Endometrial microvascular endothelial cells (primary cell): ENCODE results near the gene XPA. TPM values are rescaled to one million over a fixed set of nuclear protein-coding genes. Genes with fewer than 3 reads are reported as not detected.
"Not testable (repeated sequence)": the region's sequence is repeated elsewhere in the genome, so short reads cannot be mapped to it uniquely, and the experiment has no call there.

Experiments used
- in situ Hi-C: cut with HindIII; loops from 2 replicates; pipeline ENCODE4 v1.10.0; 2017; ENCODE audit warnings: low sequenced_read_pairs, low pct_unique_long_range_greater_than_20kb; ENCODE audit errors: inconsistent ontology term
- total RNA-seq: library from RNA; depleted of rRNA; stranded (reverse); fragments of >200 nt; gene quantifications from one replicate; pipeline ENCODE4 v1.2.3, GENCODE V29; 2015; ENCODE audit errors: inconsistent ontology term

Gene XPA
- total RNA-seq, 1 donor from 2014 or later, result 7.2 TPM

GRCh38 chr9:97705354-97705950, 8.3 kb upstream of the XPA start:
- in situ Hi-C loops, result no loop called here

DNA sequence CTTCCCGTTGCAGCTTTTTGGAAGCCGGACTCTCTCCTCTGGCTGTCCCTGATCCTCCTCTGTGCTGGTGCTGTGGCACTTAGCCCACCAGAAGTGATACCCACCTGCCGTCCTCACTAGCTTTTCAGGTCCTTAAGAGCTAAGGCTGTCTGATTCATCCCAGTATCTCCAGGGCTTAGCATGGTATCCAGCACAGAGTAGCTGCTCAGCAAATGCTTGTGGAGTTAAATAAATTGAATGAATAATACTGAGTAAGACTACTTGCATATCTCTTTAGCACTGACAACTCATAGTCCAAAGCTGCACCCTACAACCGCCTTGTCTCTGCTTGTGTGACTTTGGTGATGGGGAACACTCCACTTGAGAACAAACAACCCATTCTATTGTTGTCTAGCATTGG, 7.7 kb upstream of the XPA start:
- in situ Hi-C loops, result no loop called here

DNA sequence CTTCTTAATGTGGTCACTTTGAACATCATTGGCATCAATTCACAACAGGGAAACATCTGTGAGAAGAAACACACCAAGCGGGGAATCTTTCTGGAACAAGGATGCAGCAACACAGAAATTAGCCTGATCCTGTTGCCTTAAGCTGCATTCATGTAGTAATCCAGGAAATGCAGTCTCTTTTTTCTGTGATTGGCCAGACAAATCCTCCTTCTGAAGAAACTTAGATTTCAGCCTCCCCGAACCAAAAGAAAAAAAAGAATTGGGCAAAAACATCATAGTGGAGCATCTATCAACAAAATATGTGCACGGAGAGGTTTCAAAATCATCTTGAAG, 7.2 kb upstream of the XPA start:
- in situ Hi-C loops, result no loop called here

DNA sequence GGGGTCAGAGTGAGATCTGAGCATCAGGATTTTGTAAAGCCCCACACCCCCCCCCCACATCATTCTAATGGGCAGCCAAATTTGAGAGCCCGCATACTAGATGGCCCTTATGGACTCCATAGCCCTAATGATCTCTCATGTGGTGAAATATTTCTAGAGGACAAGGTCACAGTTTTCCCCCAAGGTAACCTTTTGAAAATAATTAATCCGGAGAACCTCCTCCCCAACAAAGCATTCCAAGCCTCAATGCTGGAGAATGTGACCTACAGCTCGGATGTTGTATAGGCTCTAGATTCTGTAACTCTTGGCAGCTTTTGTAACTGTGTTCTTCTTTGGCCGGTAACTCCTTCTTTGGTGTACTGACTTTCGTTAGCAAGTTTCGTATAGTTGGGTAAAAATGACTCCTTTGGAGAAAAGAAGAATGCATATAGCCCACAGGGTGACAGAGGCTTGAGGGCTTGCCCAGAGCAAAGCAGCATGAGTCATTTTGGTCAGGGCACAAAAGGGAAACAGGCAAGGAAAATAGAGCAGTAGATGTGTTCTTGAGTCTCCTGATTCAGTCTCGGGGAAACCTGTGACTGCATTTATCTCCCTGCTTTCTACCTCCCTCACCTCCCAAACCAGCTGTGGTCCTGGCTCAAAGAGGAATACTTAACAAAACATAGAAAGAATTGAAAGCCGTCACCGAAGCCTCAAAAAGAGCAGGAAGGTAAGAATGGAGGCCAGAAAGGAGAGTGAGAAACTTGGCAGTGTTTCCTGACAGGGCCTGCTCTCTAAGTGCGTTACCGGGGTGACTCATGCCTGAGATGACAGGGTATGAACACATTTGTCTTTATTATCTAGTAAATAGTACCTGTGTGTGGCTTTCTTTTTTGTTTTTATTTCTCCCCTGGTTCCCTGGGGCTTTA, 6.6 kb upstream of the XPA start:
- in situ Hi-C loops, result no loop called here

DNA sequence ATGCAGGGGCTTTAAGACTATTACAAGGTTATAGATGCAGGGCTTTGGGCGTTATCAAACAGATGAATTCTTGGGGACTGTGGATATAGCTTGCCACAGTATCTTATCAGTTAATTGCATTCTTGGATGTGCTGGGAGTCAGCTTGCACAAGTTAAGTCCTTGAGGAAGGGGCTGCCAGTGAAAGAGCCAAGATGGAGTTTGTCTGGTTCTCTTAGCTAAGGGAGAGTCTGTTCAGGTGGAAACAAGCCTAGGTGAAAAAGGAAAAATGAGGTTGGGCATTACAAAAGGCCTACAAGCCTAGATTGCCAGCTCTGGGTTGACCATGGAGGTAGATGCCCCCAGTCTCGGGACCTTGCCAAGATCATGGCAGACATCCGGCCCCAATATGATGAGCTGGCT, 2.7 kb upstream of the XPA start:
- in situ Hi-C loops, result not testable (repeated sequence)

DNA sequence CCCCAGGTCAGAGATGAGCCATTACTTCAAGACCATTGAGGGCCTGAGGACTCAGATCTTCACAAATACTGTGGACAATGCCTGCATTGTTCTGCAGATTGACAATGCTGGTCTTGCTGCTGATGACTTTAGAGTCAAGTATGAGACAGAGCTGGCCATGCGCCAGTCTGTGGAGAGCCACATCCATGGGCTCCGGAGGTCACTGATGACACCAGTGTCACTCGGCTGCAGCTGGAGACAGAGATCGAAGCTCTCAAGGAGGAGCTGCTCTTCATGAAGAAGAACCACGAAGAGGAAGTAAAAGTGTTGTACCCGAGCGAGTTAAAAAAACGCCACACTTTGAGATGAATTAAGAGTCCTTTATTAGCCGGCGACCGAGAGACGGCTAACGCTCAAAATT, 2.1 kb upstream of the XPA start:
- in situ Hi-C loops, result not testable (repeated sequence)

DNA sequence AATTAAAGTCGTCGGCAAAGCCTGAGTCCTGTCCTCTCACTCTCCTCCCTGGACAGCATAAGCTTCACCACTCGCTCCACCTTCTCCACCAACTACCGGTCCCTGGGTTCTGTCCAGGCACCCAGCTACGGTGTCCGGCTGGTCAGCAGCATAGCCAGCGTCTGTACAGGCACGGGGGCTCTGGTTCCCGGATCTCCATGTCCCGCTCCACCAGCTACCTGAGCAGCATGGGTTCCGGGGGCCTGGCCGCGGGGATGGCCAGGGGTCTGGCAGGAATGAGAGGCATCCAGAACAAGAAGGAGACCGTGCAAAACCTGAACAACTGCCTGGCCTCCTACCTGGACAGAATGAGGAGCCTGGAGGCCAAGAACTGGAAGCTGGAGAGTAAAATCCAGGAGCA, 1.7 kb upstream of the XPA start:
- in situ Hi-C loops, result no loop called here

DNA sequence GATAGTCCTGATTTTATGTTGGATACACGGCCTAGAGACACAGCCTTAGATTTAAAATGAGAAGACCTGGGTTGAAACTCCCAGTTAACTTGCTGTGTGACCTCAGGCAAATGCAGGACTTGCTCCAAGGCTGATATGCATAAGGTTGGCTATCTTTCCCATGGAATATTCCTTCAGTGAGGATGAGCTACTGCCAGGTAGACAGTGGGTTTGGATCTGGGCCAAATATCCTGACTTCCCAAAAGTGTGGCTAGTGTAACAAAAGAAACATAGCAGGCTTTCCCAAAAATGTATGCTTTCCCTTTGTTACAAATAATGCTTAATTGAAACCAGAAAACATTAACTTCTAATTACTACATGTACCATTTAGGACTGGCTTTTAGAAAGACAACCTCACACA, 697 bp upstream of the XPA start:
- in situ Hi-C loops, result no loop called here

- in situ Hi-C loops, result no loop called here
Measured at GRCh38 chr9:97695995-97696802, 941 bp downstream of the XPA start.

GRCh38 chr9:97695390-97695789, 1.8 kb downstream of the XPA start:
- in situ Hi-C loops, result no loop called here

DNA sequence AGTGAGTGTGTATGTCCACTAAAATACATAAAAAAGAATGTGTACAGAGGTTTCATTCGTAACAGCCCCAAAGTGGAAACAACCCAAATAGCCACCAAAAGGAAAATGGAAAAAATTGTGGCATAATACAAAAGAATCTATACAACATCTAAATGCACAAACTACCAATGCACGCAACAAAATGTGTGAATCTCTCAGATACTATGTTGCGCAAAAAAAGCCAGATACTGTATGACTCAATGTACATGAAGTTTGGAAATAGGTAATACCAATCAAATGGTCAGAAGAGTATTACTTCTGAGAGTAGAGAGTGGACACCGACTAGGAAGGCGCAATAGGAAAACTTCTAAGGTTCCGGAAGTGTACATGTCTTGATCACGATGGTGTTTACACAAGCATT, 2.4 kb downstream of the XPA start:
- in situ Hi-C loops, result no loop called here

DNA sequence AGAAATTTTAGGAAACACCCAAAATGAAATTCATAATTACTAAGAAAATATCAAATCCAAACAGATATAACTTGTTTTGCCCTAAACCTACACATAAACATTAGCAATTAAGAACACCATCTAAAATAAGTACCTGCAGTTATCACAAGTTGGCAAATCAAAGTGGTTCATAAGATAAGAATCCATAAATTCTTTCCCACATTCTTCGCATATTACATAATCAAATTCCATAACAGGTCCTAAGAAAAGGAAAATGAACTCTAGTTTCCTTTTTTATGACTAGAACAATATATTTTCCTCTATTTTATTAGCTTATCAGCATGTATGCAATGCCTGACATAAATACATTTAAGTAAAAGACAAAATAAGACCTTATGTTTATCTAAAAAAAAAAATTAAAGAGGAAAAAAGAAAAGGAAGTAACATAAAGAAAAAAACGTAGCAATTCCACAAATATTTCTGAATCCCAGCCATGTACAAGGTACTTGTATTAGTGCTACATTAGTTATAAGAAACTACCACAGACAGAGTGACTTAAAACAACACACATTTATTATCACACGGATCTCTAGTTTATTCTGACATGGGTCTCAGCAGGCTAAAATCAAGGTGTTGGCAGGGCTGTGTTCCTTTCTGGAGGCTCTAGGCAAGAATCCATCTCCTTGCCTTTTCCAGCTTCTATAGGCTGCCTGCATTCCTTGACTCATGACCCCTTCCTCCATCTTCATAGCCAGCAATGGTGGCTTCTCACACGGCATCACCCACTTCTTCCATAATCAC, 7.5 kb downstream of the XPA start:
- in situ Hi-C loops, result no loop called here

- in situ Hi-C loops, result no loop called here
Measured at GRCh38 chr9:97688654-97689053, 8.5 kb downstream of the XPA start.

GRCh38 chr9:97682242-97682641, 14.9 kb downstream of the XPA start:
- in situ Hi-C loops, result no loop called here

- in situ Hi-C loops, result no loop called here
Measured at GRCh38 chr9:97675655-97676054, 21.5 kb downstream of the XPA start.

DNA sequence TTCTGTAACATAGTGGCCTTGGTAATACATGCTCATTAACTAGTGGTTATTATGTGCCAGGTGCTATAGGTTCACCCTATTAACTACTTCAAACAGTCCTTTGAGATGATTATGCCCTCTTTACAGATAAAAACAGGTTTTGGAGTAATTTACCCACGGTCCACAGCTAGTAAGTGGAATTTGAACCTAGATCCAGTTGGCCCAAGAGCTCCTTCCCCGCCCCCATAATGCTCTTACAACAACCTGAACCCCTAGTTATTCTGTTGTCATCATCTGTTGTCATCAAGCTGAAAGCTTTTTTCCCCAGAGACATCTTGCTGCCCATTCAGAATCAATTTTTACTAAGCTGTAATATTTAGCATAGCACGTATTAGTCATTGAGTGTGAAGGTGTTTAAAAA, 23.2 kb downstream of the XPA start:
- in situ Hi-C loops, result no loop called here

- in situ Hi-C loops, result no loop called here
Measured at GRCh38 chr9:97672403-97672802, 24.7 kb downstream of the XPA start.

GRCh38 chr9:97670586-97670985, 26.6 kb downstream of the XPA start:
- in situ Hi-C loops, result no loop called here

- in situ Hi-C loops, result no loop called here
Measured at GRCh38 chr9:97668485-97668884, 28.7 kb downstream of the XPA start.
